Prostate gland (tissue), 2 donors: ENCODE data around the gene MYL12B. TPM values are rescaled to one million over a fixed set of nuclear protein-coding genes. Genes with fewer than 3 reads are reported as not detected.

Source experiments
- DNase-seq: peaks from one replicate; pipeline ENCODE4 v3.0.0-alpha.2; 2019; ENCODE audit warnings: low spot score
- H3K27ac ChIP-seq, 2 donors: fragments of 200-600 bp; sonication (generic); 2 replicates each; pipeline ENCODE4 v1.5.1; 2017 to 2019
- H3K27me3 ChIP-seq: fragments of 200-600 bp; sonication (generic); replicated peaks from 2 replicates; pipeline ENCODE4 v1.5.1; 2019; ENCODE audit not compliant: insufficient read depth
- H3K36me3 ChIP-seq, 2 donors: fragments of 200-600 bp; sonication (generic); 1 replicate in 1 of 2; 2 replicates in 1 of 2; pipeline versions ENCODE4 v1.5.1 to v1.8.1; 2017 to 2019
- H3K4me1 ChIP-seq: fragments of 200-600 bp; sonication (generic); replicated peaks from 2 replicates; pipeline ENCODE4 v1.5.1; 2019
- H3K4me3 ChIP-seq, 2 donors: fragments of 200-600 bp; sonication (generic); 2 replicates each; pipeline ENCODE4 v1.5.1; 2017 to 2019
- H3K9me3 ChIP-seq: fragments of 200-600 bp; sonication (generic); 2 replicates; pipeline ENCODE4 v1.5.1; 2017
- POLR2A ChIP-seq: fragments of 450-650 bp; IDR thresholded peaks from one replicate; pipeline ENCODE4 v1.6.1; 2016; ENCODE audit warnings: antibody characterized with exemption, mild to moderate bottlenecking
- POLR2AphosphoS5 ChIP-seq: sonication (generic); formaldehyde crosslinking; IDR thresholded peaks from one replicate; pipeline ENCODE4 v1.6.1; 2017; ENCODE audit warnings: antibody characterized with exemption
- WGBS: methylation state at CpG from one replicate; pipeline ENCODE4 v1.1.5; 2018; 5-methylcytosine and 5-hydroxymethylcytosine counted together
- intact Hi-C: fragments of 100-400 bp; cut with DNase I; formaldehyde crosslinking; loops from one replicate; pipeline ENCODE4 v1.14.2; 2022
- total RNA-seq, 2 donors: library from RNA; depleted of rRNA; stranded (reverse); fragments of >200 nt; gene quantifications; one replicate each; pipeline ENCODE4 v1.1.0, GENCODE V29; 2016
- TF ChIP-seq, protein P1 (sequence below), 4 experiments: fragments of 200-600 bp in 2 of 4; fragments of 450-650 bp in 2 of 4; sonication (generic) in 2 of 4; IDR thresholded peaks; 1 replicate in 3 of 4; 2 replicates in 1 of 4; pipeline ENCODE4 v1.5.1; 2016 to 2019; ENCODE audit warnings: antibody characterized with exemption in 4 of 4, mild to moderate bottlenecking in 2 of 4, moderate library complexity in 2 of 4

Gene MYL12B
- total RNA-seq, 2 donors from 2014 or later, result 254 to 310 TPM

DNA sequence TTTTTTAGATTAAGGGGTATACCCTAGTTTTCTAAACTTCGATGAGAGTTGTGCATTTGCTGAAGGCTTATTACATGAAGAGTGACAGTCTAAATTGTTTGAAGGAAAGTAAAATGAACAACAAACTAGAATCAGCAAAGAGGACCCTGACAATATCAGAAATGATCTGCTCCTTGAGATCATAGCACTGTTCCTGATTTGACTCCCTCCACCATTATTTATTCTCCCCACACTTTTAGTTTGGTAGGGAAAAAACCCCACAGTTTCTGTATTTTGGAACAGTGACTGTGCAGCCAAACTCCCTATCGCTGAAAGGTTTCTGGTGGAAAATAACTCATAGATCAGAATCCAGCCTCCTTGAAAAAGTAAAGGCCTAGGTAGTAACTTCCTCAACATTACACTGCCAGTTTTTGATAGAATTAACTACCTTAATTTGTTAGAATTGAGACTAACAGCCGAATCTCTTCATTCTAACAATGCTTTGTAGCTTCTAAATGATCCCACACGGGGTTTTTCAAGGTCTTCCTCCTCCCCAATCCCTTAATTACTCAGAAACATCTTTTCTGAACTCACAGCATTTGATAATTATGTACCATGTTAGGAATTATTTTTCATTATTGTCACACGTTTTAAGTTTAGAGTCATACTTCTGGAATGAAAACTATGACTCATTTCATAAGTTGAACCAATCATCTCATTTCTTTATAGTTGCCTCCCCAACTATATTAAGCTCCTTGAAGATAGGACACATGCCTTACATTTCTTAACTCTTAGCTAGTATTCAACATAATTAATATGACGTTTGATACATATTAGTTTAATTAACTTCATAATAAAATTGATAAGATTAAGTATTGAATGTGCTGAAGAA is 11.5 kb upstream of the MYL12B start:
- H3K4me3 ChIP-seq, result no peak overlapping the region
- H3K36me3 ChIP-seq, result no peaks in the 10 kb centered on the region
- TF ChIP-seq, protein P1, sequence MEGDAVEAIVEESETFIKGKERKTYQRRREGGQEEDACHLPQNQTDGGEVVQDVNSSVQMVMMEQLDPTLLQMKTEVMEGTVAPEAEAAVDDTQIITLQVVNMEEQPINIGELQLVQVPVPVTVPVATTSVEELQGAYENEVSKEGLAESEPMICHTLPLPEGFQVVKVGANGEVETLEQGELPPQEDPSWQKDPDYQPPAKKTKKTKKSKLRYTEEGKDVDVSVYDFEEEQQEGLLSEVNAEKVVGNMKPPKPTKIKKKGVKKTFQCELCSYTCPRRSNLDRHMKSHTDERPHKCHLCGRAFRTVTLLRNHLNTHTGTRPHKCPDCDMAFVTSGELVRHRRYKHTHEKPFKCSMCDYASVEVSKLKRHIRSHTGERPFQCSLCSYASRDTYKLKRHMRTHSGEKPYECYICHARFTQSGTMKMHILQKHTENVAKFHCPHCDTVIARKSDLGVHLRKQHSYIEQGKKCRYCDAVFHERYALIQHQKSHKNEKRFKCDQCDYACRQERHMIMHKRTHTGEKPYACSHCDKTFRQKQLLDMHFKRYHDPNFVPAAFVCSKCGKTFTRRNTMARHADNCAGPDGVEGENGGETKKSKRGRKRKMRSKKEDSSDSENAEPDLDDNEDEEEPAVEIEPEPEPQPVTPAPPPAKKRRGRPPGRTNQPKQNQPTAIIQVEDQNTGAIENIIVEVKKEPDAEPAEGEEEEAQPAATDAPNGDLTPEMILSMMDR (IDR thresholded peaks at IDR 0.05), result no peak
- no peak for TF ChIP-seq POLR2A
- TF ChIP-seq POLR2AphosphoS5, result no peak
- no peak for DNase-seq
- no peaks in the 10 kb centered on the region for H3K27me3 ChIP-seq
- no peaks in the 10 kb centered on the region for H3K9me3 ChIP-seq
- H3K4me1 ChIP-seq, result no peaks in the 10 kb centered on the region
- H3K27ac ChIP-seq, result no peak overlapping the region
- 52% methylated on average over 6 of the region's 6 CpGs for WGBS
- intact Hi-C loops, result no loop called here

DNA sequence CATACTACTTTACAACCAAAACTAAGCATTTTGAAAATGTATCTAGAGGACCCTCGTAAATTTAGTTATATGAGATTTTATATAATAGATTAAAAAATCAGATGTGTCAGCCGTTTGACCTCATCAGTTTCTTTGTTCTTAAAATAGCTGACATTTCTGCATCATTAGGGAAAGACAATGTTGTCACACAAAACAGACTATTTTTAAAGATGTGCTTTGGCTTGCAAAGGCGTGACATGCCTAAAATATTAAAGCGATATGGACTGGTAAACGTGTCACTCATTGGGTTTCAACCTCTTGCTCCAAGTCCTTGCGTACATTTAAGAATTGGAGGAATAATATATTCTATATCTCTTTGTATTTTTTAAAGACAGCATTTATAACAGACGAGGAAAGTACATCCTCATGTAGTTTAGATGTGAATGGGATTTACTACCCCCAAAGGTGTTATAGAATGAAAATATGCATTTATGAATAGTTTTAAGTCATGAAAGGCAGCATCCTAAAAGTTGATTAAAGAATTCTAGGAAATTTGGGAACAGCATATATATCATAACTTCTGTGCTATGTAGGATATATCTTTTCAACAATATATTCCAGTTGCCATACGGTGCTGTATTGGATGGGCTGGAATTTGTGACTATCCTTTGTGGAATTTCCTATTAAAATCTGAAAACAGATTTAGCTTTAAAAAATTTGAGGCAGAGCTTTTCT is 10.5 kb upstream of the MYL12B start:
- intact Hi-C loops, result no loop called here
- H3K27me3 ChIP-seq, result no peaks in the 10 kb centered on the region
- 75% methylated on average over 8 of the region's 8 CpGs for WGBS
- H3K27ac ChIP-seq, result no peak overlapping the region
- H3K36me3 ChIP-seq, result no peaks in the 10 kb centered on the region
- no peak for DNase-seq
- no peaks in the 10 kb centered on the region for H3K4me1 ChIP-seq
- TF ChIP-seq POLR2AphosphoS5 (no peak), POLR2A (no peak)
- TF ChIP-seq, protein P1 (IDR thresholded peaks at IDR 0.05), result no peak
- H3K9me3 ChIP-seq, result no peaks in the 10 kb centered on the region
- H3K4me3 ChIP-seq, result no peak overlapping the region

DNA sequence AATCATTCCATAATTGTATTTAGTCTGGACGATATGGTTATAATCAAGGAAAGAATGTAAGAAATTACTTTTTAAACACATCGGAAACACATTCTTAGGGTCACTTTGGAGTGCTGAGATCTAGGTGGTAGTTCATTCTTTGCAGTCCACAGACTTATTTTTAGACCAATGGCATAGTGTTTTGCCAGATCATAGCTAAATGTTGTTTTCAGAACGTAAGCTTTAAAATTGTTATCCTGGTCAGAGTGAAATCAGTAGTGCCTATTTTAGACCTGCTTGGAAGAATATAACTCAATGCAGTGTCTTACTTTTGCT is 10.0 kb upstream of the MYL12B start:
- H3K36me3 ChIP-seq, result no peaks in the 10 kb centered on the region
- intact Hi-C loops, result no loop called here
- H3K9me3 ChIP-seq, result no peaks in the 10 kb centered on the region
- H3K27ac ChIP-seq, result no peak overlapping the region
- TF ChIP-seq POLR2A, result no peak
- no peak for TF ChIP-seq POLR2AphosphoS5
- TF ChIP-seq, protein P1 (IDR thresholded peaks at IDR 0.05), result no peak
- H3K4me1 ChIP-seq, result no peaks in the 10 kb centered on the region
- 65% methylated on average over 3 of the region's 3 CpGs for WGBS
- no peak overlapping the region for H3K4me3 ChIP-seq
- no peak for DNase-seq
- no peaks in the 10 kb centered on the region for H3K27me3 ChIP-seq

DNA sequence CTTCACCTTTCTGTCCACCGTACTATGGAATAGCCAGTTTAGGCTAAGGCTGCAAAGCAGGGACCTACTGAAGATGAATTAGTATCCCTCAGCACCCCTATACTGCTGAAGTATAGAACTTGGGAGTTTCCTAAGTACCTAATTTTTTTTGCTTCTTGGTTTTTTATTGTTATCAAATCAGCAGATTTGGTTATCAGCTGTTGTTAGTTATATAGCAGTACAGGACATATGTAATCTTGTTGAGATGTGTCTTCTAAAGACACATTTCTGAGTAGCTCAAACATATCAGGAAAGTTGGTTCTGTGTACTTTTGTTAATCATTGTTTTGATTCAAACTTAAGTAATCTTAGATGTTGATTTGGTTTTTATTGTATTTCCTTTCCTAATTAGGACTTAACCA is 9.1 kb upstream of the MYL12B start:
- Histone ChIP-seq H3K27ac (no peak overlapping the region), H3K4me1 (no peaks in the 10 kb centered on the region), H3K36me3 (no peaks in the 10 kb centered on the region), H3K27me3 (no peaks in the 10 kb centered on the region), H3K4me3 (no peak overlapping the region), H3K9me3 (no peaks in the 10 kb centered on the region)
- DNase-seq, result no peak
- TF ChIP-seq POLR2A (no peak), POLR2AphosphoS5 (no peak)
- TF ChIP-seq, protein P1 (IDR thresholded peaks at IDR 0.05), result no peak
- intact Hi-C loops, result no loop called here
- WGBS, result 92% methylated on average over 1 of the region's 1 CpG
